Measurements from ENCODE around the gene SCNN1G. TPM values are rescaled to one million over a fixed set of nuclear protein-coding genes. Genes with fewer than 3 reads are reported as not detected.

SCNN1G gene
- total RNA-seq, 4 donors from 2014 or later, result not detected

DNA sequence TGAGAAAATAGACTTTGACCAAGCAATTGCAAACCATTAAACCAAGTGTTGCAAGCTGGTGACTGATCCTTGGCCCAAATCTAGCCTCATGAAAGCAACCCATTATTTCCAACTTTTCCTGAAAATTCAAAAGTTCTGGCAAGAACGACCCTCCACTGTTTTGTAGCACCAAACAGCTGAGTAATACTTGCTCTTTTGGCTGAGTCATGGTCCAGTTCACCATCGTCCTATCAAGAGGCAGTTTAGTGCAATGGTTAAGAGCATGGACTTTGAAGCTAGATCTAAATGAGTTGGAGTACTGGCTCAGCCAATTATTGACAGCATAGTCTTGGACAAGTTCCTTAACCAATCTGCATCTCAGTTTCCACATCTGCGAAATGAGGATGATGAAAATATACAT is 31.3 kb downstream of the SCNN1G start:
- ATAC-seq (ENCODE audit: low FRiP score), result no peak
- TF ChIP-seq, protein P1, sequence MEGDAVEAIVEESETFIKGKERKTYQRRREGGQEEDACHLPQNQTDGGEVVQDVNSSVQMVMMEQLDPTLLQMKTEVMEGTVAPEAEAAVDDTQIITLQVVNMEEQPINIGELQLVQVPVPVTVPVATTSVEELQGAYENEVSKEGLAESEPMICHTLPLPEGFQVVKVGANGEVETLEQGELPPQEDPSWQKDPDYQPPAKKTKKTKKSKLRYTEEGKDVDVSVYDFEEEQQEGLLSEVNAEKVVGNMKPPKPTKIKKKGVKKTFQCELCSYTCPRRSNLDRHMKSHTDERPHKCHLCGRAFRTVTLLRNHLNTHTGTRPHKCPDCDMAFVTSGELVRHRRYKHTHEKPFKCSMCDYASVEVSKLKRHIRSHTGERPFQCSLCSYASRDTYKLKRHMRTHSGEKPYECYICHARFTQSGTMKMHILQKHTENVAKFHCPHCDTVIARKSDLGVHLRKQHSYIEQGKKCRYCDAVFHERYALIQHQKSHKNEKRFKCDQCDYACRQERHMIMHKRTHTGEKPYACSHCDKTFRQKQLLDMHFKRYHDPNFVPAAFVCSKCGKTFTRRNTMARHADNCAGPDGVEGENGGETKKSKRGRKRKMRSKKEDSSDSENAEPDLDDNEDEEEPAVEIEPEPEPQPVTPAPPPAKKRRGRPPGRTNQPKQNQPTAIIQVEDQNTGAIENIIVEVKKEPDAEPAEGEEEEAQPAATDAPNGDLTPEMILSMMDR (IDR thresholded peaks at IDR 0.05), result no peak
- no peak for DNase-seq (ENCODE audit: low spot score)

GRCh38 chr16:23214796-23215195 is 32.3 kb downstream of the SCNN1G start:
- DNase-seq (ENCODE audit: low spot score) (no peak), ATAC-seq (ENCODE audit: low FRiP score) (no peak)
- TF ChIP-seq, protein P1 (IDR thresholded peaks at IDR 0.05), result no peak

- DNase-seq (ENCODE audit: low spot score) (no peak), ATAC-seq (ENCODE audit: low FRiP score) (no peak)
- TF ChIP-seq, protein P1 (IDR thresholded peaks at IDR 0.05), result no peak
Observed at GRCh38 chr16:23215435-23215834, 32.9 kb downstream of the SCNN1G start.

DNA sequence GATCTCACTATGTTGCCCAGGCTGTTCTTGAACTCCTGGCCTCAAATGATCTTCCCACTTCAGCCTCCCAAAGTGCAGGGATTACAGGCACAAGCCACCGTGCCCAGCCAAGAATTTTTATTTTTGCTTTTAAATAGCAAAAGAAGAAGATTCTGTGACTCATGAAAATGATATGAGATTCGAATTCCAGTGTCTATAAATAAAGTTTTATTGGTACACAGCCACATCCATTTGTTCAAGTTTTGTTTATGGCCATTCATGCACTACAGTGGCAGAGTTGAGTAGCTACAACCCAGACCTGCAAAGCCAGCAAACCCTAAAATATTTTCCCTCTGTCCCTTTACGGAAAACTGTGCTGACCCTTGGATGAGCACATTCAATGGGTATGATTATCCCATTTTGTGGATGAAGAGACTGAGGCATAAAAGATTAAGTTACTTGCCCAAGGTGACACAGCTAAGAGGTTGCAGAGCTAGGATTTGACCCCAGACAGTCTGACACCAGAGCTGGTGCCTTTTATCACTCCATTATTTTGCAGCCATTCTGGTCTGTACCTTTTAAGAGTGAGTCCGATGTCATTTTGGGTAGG is 34.2 kb downstream of the SCNN1G start:
- ATAC-seq (ENCODE audit: low FRiP score) (no peak), DNase-seq (ENCODE audit: low spot score) (no peak)
- TF ChIP-seq, protein P1 (IDR thresholded peaks at IDR 0.05), result no peak

DNA sequence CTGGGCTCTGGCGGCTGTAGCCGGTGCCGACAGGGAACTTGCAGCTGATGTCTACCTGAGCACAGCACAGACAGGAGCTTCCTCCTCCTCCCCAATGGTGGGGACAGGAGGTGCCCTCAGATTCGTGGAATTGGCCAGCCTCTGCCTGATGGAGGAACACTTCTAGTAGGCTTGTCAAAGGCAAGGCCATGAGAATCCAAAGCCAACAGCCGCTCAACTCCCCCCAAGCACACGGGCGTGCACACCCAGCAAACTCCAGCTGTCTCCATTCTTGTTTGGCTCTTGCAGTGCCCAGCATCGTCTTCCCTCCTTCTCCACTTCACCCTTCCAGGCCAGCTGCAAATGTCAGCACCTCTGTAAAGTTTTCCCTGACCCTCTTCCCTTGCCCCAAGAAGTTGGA is 35.1 kb downstream of the SCNN1G start:
- DNase-seq (ENCODE audit: low spot score) (no peak), ATAC-seq (ENCODE audit: low FRiP score) (no peak)
- TF ChIP-seq, protein P1 (IDR thresholded peaks at IDR 0.05), result no peak

GRCh38 chr16:23222929-23223328 is 40.4 kb downstream of the SCNN1G start:
- DNase-seq (ENCODE audit: low spot score), result no peak
- no peak for ATAC-seq (ENCODE audit: low FRiP score)
- TF ChIP-seq, protein P1 (IDR thresholded peaks at IDR 0.05), result no peak

GRCh38 chr16:23223368-23223767 is 40.8 kb downstream of the SCNN1G start:
- no peak for ATAC-seq (ENCODE audit: low FRiP score)
- no peak for DNase-seq (ENCODE audit: low spot score)
- TF ChIP-seq, protein P1 (IDR thresholded peaks at IDR 0.05), result no peak

Measured in omental fat pad (tissue), 4 donors.